Lower leg skin (tissue), 4 donors: ENCODE data around the gene APP. TPM values are rescaled to one million over a fixed set of nuclear protein-coding genes. Genes with fewer than 3 reads are reported as not detected.

ENCODE experiments used
- DNase-seq, 2 donors: peaks; one replicate each; pipeline ENCODE4 v3.0.0-alpha.2; 2019; ENCODE audit warnings: low spot score in 2 of 2
- H3K4me3 ChIP-seq: fragments of 200-600 bp; sonication (generic); 2 replicates; pipeline ENCODE4 v1.5.1; 2017; ENCODE audit warnings: mild to moderate bottlenecking, low read depth; ENCODE audit not compliant: poor library complexity, severe bottlenecking
- CTCF ChIP-seq, 3 donors: fragments of 450-650 bp; IDR thresholded peaks; one replicate each; pipeline ENCODE4 v1.5.1; 2016; ENCODE audit warnings: antibody characterized with exemption in 3 of 3, mild to moderate bottlenecking in 3 of 3, moderate library complexity in 2 of 3
- POLR2A ChIP-seq, 2 donors: fragments of 450-650 bp; IDR thresholded peaks; one replicate each; pipeline ENCODE4 v1.6.1; 2016 to 2017; ENCODE audit warnings: antibody characterized with exemption in 2 of 2, mild to moderate bottlenecking in 1 of 2, moderate library complexity in 1 of 2
- WGBS, 2 donors: methylation state at CpG; one replicate each; pipeline ENCODE4 v1.1.5; 2018; 5-methylcytosine and 5-hydroxymethylcytosine counted together
- intact Hi-C: fragments of 100-400 bp; cut with DNase I; formaldehyde crosslinking; loops from one replicate; pipeline ENCODE4 v1.15.0; 2023; ENCODE audit warnings: low total_unique reads
- total RNA-seq, 4 donors: library from RNA; depleted of rRNA; stranded (reverse); fragments of >200 nt; gene quantifications; one replicate each; pipeline ENCODE4 v1.1.0, GENCODE V29; 2016

Gene APP
- total RNA-seq, 4 donors from 2014 or later: 240 to 403 (median 331) TPM

- DNase-seq: no peak
- intact Hi-C loops: no loop called here
- 59 to 75% methylated on average over 5 of the region's 5 CpGs for WGBS, 2 donors
- H3K4me3 ChIP-seq: no peak overlapping the region
- no peak for TF ChIP-seq POLR2A (IDR thresholded peaks at IDR 0.05)
- TF ChIP-seq CTCF (IDR thresholded peaks at IDR 0.05): no peak
Measured at GRCh38 chr21:26117324-26117971, 53.1 kb downstream of the APP start.

GRCh38 chr21:26116456-26117011 lies 54.0 kb downstream of the APP start:
- 31 to 43% methylated on average over 5 of the region's 5 CpGs for WGBS, 2 donors
- intact Hi-C loops: no loop called here
- TF ChIP-seq CTCF (IDR thresholded peaks at IDR 0.05) (no peak), POLR2A (IDR thresholded peaks at IDR 0.05) (no peak)
- no peak for DNase-seq
- no peak overlapping the region for H3K4me3 ChIP-seq

GRCh38 chr21:26115899-26116298 lies 54.7 kb downstream of the APP start:
- intact Hi-C loops: no loop called here
- no peak overlapping the region for H3K4me3 ChIP-seq
- DNase-seq: no peak
- no peak for TF ChIP-seq CTCF (IDR thresholded peaks at IDR 0.05)
- no peak for TF ChIP-seq POLR2A (IDR thresholded peaks at IDR 0.05)
- WGBS, 2 donors: 30 to 35% methylated on average over 2 of the region's 2 CpGs

- no peak overlapping the region for H3K4me3 ChIP-seq
- no peak for DNase-seq
- TF ChIP-seq CTCF (IDR thresholded peaks at IDR 0.05) (no peak), POLR2A (IDR thresholded peaks at IDR 0.05) (no peak)
- intact Hi-C loops: no loop called here
- WGBS, 2 donors: 43 to 47% methylated on average over 3 of the region's 3 CpGs
Measured at GRCh38 chr21:26115305-26115704, 55.3 kb downstream of the APP start.

GRCh38 chr21:26112975-26113374 lies 57.6 kb downstream of the APP start:
- no peak for DNase-seq
- intact Hi-C loops: no loop called here
- WGBS, 2 donors: 47 to 79% methylated on average over 3 of the region's 3 CpGs
- TF ChIP-seq POLR2A (IDR thresholded peaks at IDR 0.05) (no peak), CTCF (IDR thresholded peaks at IDR 0.05) (no peak)
- no peak overlapping the region for H3K4me3 ChIP-seq
